K562 (cell line): Measurements from ENCODE around the gene MAN1B1. TPM values are rescaled to one million over a fixed set of nuclear protein-coding genes. Genes with fewer than 3 reads are reported as not detected.

Experiments used
- CREB1 ChIP-seq, 2 experiments: sonication (generic) in 1 of 2; formaldehyde crosslinking in 1 of 2; IDR thresholded peaks; 2 replicates each; pipeline versions ENCODE4 v1.6.1 to v1.8.0; 2012 to 2022; ENCODE audit warnings: inconsistent platforms in 1 of 2, mild to moderate bottlenecking in 1 of 2, missing genetic modification reagents in 1 of 2, moderate library complexity in 1 of 2
- ETS1 ChIP-seq: conservative IDR thresholded peaks from 2 replicates; pipeline ENCODE4 v1.6.1; 2011; ENCODE audit warnings: low read depth, mild to moderate bottlenecking, low read length; ENCODE audit not compliant: control insufficient read depth
- ETV1 ChIP-seq: fragments of 450-650 bp; conservative IDR thresholded peaks from 2 replicates; pipeline ENCODE4 v1.6.1; 2016; ENCODE audit warnings: missing genetic modification characterization, control low read depth, low read depth, missing compliant biosample characterization
- HDAC8 ChIP-seq: fragments of 450-650 bp; IDR thresholded peaks from 2 replicates; pipeline ENCODE4 v1.6.1; 2016; ENCODE audit warnings: mild to moderate bottlenecking, missing genetic modification characterization, moderate library complexity, missing compliant biosample characterization
- MBD2 ChIP-seq: sonication (generic); IDR thresholded peaks from 2 replicates; pipeline ENCODE4 v1.6.1; 2016; ENCODE audit warnings: low read depth, borderline replicate concordance
- MTF1 ChIP-seq: fragments of 250-450 bp; sonication (Bioruptor Pico); IDR thresholded peaks from 2 replicates; pipeline ENCODE4 v1.9.0; 2021; ENCODE audit warnings: moderate library complexity, mild to moderate bottlenecking, inconsistent platforms, borderline replicate concordance
- NCOA1 ChIP-seq: fragments of 450-650 bp; IDR thresholded peaks from 2 replicates; pipeline ENCODE4 v1.6.1; 2016; ENCODE audit warnings: low read depth
- RERE ChIP-seq: sonication (generic); formaldehyde crosslinking; IDR thresholded peaks from 2 replicates; pipeline ENCODE4 v1.8.0; 2023; ENCODE audit warnings: missing genetic modification reagents, mild to moderate bottlenecking, borderline replicate concordance
- TAF15 ChIP-seq: fragments of 200-400 bp; formaldehyde crosslinking; IDR thresholded peaks from 2 replicates; pipeline ENCODE4 v1.6.1; 2017; ENCODE audit warnings: mild to moderate bottlenecking, low read depth, low read length, moderate library complexity
- TGIF2 ChIP-seq: sonication (generic); formaldehyde crosslinking; IDR thresholded peaks from 2 replicates; pipeline ENCODE4 v1.8.1; 2022; ENCODE audit warnings: mild to moderate bottlenecking, missing genetic modification reagents, moderate library complexity
- XRCC5 ChIP-seq: fragments of 200-400 bp; formaldehyde crosslinking; IDR thresholded peaks from 2 replicates; pipeline ENCODE4 v1.6.1; 2017; ENCODE audit warnings: low read depth, mild to moderate bottlenecking, low read length
- ZBTB43 ChIP-seq: sonication (generic); formaldehyde crosslinking; IDR thresholded peaks from 2 replicates; pipeline ENCODE4 v1.8.0; 2023; ENCODE audit warnings: mild to moderate bottlenecking, missing genetic modification reagents
- polyA plus RNA-seq, 8 experiments: library from polyadenylated mRNA; depleted of rRNA in 4 of 8; stranded (reverse) in 5 of 8; unstranded in 3 of 8; fragments of >200 nt; fragmentation: Nextera tagmentation in 2 of 8; fragmentation: Illumina TruSeq in 1 of 8; extraction: Ambion mirVana in 2 of 8; extraction: Trizol in 1 of 8; gene quantifications; 2 replicates each; pipeline versions ENCODE4 v1.2.1 to v1.2.3, GENCODE V29; 2011 to 2014; ENCODE audit warnings: inconsistent platforms in 1 of 8, missing spikeins in 1 of 8
- total RNA-seq, 7 experiments: library from RNA; depleted of rRNA in 6 of 7; stranded (reverse); fragments of >200 nt in 6 of 7; fragmentation: Illumina TruSeq in 2 of 7; extraction: Trizol in 2 of 7; gene quantifications; 2 replicates each; pipeline versions ENCODE4 v1.2.1 to v1.2.3, GENCODE V29; 2011 to 2021; ENCODE audit warnings: low replicate concordance in 1 of 7
- TF ChIP-seq, protein P1 (sequence below): fragments of 250-450 bp; sonication (Bioruptor Pico); IDR thresholded peaks from 2 replicates; pipeline ENCODE4 v1.8.0; 2022; ENCODE audit warnings: inconsistent platforms, mild to moderate bottlenecking, moderate library complexity, borderline replicate concordance
- TF ChIP-seq, protein P2 (sequence below): fragments of 450-650 bp; IDR thresholded peaks from one replicate; pipeline ENCODE4 v1.6.1; 2018; ENCODE audit warnings: mild to moderate bottlenecking, moderate library complexity; ENCODE audit not compliant: partially characterized antibody

MAN1B1 gene
- total and polyA plus RNA-seq, 9 of the 15 experiments (the other 6 are each of a cell fraction or from before 2014, with no cell fraction given) = 0.55 to 36.6 (median 27.3) TPM

DNA sequence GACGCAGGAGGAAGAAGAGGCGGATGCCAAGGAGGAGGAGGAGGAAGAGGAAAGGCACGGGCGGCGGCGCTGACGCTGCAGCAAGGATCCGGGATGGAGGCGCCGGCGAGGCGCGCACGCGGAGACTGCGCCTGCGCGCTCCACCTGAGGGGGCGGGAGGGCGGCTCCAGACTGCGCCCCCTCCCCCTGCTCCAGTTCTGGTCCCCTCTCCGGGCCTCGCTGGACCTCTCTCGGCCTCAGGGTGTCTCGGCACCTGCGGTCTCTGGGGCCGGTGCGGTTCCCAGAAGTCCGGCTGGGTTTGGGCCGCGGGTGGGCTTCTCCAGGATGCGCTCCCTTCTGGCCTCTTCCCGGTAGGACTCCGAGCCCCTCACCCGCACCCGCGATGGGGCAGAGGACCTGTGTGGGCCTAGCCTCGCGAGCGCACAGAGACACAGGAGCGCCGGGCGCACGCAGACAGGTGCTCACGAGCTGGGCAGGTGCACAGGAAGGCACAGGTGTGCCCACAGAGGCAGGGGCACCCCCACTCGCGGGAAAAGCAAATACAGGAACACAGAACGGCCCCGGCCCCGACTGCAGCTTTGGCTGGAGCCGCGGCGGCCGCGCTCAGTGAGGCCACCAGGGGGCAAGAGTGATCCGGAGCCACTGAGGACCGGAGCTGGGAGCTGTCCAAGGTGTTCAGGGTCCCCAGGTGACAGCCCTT, 40.5 kb upstream of the MAN1B1 start, which contains the start of gene NPDC1 (continued):
- TF ChIP-seq ETS1 (0 out of 2 replicates have a peak, but pooled peaks have one; percentile 40), TGIF2 (0 out of 2 replicates have a peak, but pooled peaks have one; percentile 48), ZBTB43 (CRISPR knock-in tag) (0 out of 2 replicates have a peak, but pooled peaks have one; percentile 60), XRCC5 (peak; percentile 92), MTF1 (CRISPR knock-in tag) (no peak), TAF15 (no peak), HDAC8 (0 out of 2 replicates have a peak, but pooled peaks have one; percentile 37), CREB1 (IDR thresholded peaks at IDR 0.05) (no peak), CREB1 (CRISPR knock-in tag; IDR thresholded peaks at IDR 0.05) (0 out of 2 replicates have a peak, but pooled peaks have one; percentile 33), MBD2 (no peak), NCOA1 (peak; percentile 84), ETV1 (0 out of 2 replicates have a peak, but pooled peaks have one; percentile 15), RERE (no peak)
- TF ChIP-seq, protein P1, sequence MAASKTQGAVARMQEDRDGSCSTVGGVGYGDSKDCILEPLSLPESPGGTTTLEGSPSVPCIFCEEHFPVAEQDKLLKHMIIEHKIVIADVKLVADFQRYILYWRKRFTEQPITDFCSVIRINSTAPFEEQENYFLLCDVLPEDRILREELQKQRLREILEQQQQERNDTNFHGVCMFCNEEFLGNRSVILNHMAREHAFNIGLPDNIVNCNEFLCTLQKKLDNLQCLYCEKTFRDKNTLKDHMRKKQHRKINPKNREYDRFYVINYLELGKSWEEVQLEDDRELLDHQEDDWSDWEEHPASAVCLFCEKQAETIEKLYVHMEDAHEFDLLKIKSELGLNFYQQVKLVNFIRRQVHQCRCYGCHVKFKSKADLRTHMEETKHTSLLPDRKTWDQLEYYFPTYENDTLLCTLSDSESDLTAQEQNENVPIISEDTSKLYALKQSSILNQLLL (CRISPR knock-in tag) = no peak
- TF ChIP-seq, protein P2, sequence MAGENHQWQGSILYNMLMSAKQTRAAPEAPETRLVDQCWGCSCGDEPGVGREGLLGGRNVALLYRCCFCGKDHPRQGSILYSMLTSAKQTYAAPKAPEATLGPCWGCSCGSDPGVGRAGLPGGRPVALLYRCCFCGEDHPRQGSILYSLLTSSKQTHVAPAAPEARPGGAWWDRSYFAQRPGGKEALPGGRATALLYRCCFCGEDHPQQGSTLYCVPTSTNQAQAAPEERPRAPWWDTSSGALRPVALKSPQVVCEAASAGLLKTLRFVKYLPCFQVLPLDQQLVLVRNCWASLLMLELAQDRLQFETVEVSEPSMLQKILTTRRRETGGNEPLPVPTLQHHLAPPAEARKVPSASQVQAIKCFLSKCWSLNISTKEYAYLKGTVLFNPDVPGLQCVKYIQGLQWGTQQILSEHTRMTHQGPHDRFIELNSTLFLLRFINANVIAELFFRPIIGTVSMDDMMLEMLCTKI = no peak
